WTC11 (cell line): ENCODE results near the gene ATXN7L3B. TPM values are rescaled to one million over a fixed set of nuclear protein-coding genes. Genes with fewer than 3 reads are reported as not detected.

Experiments used
- ATAC-seq: fragments of 200-7000 bp; cut with Tn5 transposase; 2 replicates; pipeline ENCODE4 v1.10.0; 2021; ENCODE audit warnings: mild to moderate bottlenecking, moderate library complexity
- CTCF ChIA-PET: fragments of 300-600 bp; sonication (Branson Sonifier 250); formaldehyde crosslinking; loops from one replicate; lab custom pipeline; 2021; ENCODE audit warnings: antibody characterized with exemption; lab: Charles Lee
- POLR2A ChIA-PET: fragments of 350-600 bp; sonication (Branson Sonifier 250); formaldehyde crosslinking; loops from one replicate; lab custom pipeline; 2021; ENCODE audit warnings: antibody characterized with exemption; lab: Charles Lee
- DNase-seq: peaks from one replicate; pipeline ENCODE4 v3.0.0; 2021; ENCODE audit warnings: low spot score
- H3K27ac Mint-ChIP-seq: 2 replicates; pipeline ENCODE4 v1.8.0; 2021; ENCODE audit warnings: mixed read lengths
- H3K27me3 Mint-ChIP-seq: 2 replicates; pipeline ENCODE4 v1.8.0; 2021; ENCODE audit warnings: low read depth, mild to moderate bottlenecking, moderate library complexity, mixed read lengths
- H3K36me3 Mint-ChIP-seq: 2 replicates; pipeline ENCODE4 v1.8.0; 2021; ENCODE audit warnings: mixed read lengths
- H3K4me1 Mint-ChIP-seq: 2 replicates; pipeline ENCODE4 v1.8.0; 2022; ENCODE audit warnings: mixed read lengths
- H3K4me3 Mint-ChIP-seq: 2 replicates; pipeline ENCODE4 v1.8.0; 2021; ENCODE audit warnings: mild to moderate bottlenecking, moderate library complexity, mixed read lengths
- H3K9me3 Mint-ChIP-seq: 2 replicates; pipeline ENCODE4 v1.8.0; 2021; ENCODE audit warnings: mixed read lengths
- ATF1 ChIP-seq: sonication (generic); formaldehyde crosslinking; IDR thresholded peaks from 2 replicates; pipeline ENCODE4 v1.8.1; 2023; ENCODE audit warnings: mild to moderate bottlenecking, moderate library complexity, missing genetic modification reagents
- CDX4 ChIP-seq: fragments of 250-450 bp; sonication (Bioruptor Pico); IDR thresholded peaks from 2 replicates; pipeline ENCODE4 v1.9.0; 2021; ENCODE audit warnings: moderate library complexity, mild to moderate bottlenecking, inconsistent platforms, borderline replicate concordance
- CREB1 ChIP-seq: sonication (generic); formaldehyde crosslinking; IDR thresholded peaks from 2 replicates; pipeline ENCODE4 v1.8.0; 2023; ENCODE audit warnings: mild to moderate bottlenecking, missing genetic modification reagents
- CTCF ChIP-seq: fragments of 200-600 bp; IDR thresholded peaks from 2 replicates; pipeline ENCODE4 v1.8.0; 2022; ENCODE audit warnings: antibody characterized with exemption
- GABPB1 ChIP-seq: sonication (generic); formaldehyde crosslinking; IDR thresholded peaks from 2 replicates; pipeline ENCODE4 v1.8.1; 2023; ENCODE audit warnings: mild to moderate bottlenecking, missing genetic modification reagents
- HMGA2 ChIP-seq: fragments of 250-450 bp; sonication (Bioruptor Pico); IDR thresholded peaks from 2 replicates; pipeline ENCODE4 v1.4.0; 2021; ENCODE audit warnings: mild to moderate bottlenecking, moderate library complexity
- JAZF1 ChIP-seq: fragments of 250-450 bp; sonication (Bioruptor Pico); IDR thresholded peaks from 2 replicates; pipeline ENCODE4 v1.9.0; 2021; ENCODE audit warnings: moderate library complexity, mild to moderate bottlenecking, inconsistent platforms
- NR1H2 ChIP-seq: sonication (generic); formaldehyde crosslinking; IDR thresholded peaks from 2 replicates; pipeline ENCODE4 v1.9.0; 2021; ENCODE audit warnings: mild to moderate bottlenecking, moderate library complexity, missing genetic modification reagents
- NR2C2 ChIP-seq: sonication (generic); formaldehyde crosslinking; IDR thresholded peaks from 2 replicates; pipeline ENCODE4 v1.8.0; 2022; ENCODE audit warnings: mild to moderate bottlenecking, missing genetic modification reagents
- PRDM15 ChIP-seq: sonication (generic); formaldehyde crosslinking; IDR thresholded peaks from 2 replicates; pipeline ENCODE4 v1.8.0; 2022; ENCODE audit warnings: missing genetic modification reagents
- PRRX2 ChIP-seq: fragments of 250-450 bp; sonication (Bioruptor Pico); IDR thresholded peaks from 2 replicates; pipeline ENCODE4 v1.8.0; 2021; ENCODE audit warnings: mild to moderate bottlenecking
- SMAD3 ChIP-seq: sonication (generic); formaldehyde crosslinking; IDR thresholded peaks from 2 replicates; pipeline ENCODE4 v1.8.0; 2022; ENCODE audit warnings: missing genetic modification reagents, mild to moderate bottlenecking, borderline replicate concordance
- SMAD4 ChIP-seq: sonication (generic); formaldehyde crosslinking; IDR thresholded peaks from 2 replicates; pipeline ENCODE4 v1.8.0; 2022; ENCODE audit warnings: mild to moderate bottlenecking, missing genetic modification reagents
- SP1 ChIP-seq: sonication (generic); formaldehyde crosslinking; conservative IDR thresholded peaks from 2 replicates; pipeline ENCODE4 v1.8.1; 2022; ENCODE audit warnings: missing genetic modification reagents
- ZNF121 ChIP-seq: sonication (generic); formaldehyde crosslinking; IDR thresholded peaks from 2 replicates; pipeline ENCODE4 v1.8.0; 2023; ENCODE audit warnings: missing genetic modification reagents
- ZNF138 ChIP-seq: sonication (generic); formaldehyde crosslinking; conservative IDR thresholded peaks from 2 replicates; pipeline ENCODE4 v1.8.1; 2022; ENCODE audit warnings: mild to moderate bottlenecking, moderate library complexity, missing genetic modification reagents
- ZNF219 ChIP-seq: sonication (generic); formaldehyde crosslinking; IDR thresholded peaks from 2 replicates; pipeline ENCODE4 v1.8.0; 2023; ENCODE audit warnings: missing genetic modification reagents, mild to moderate bottlenecking, borderline replicate concordance
- ZNF263 ChIP-seq: sonication (generic); formaldehyde crosslinking; IDR thresholded peaks from 2 replicates; pipeline ENCODE4 v1.8.1; 2022; ENCODE audit warnings: low read depth, mild to moderate bottlenecking, moderate library complexity, missing genetic modification reagents
- ZNF416 ChIP-seq: fragments of 250-450 bp; sonication (Bioruptor Pico); IDR thresholded peaks from 2 replicates; pipeline ENCODE4 v1.9.0; 2021; ENCODE audit warnings: mild to moderate bottlenecking, inconsistent platforms
- ZSCAN18 ChIP-seq: fragments of 250-450 bp; sonication (Bioruptor Pico); IDR thresholded peaks from 2 replicates; pipeline ENCODE4 v2.1.2; 2022; ENCODE audit warnings: mild to moderate bottlenecking, moderate library complexity
- total RNA-seq: library from RNA; stranded (reverse); gene quantifications from 3 replicates; pipeline ENCODE4 v1.2.3, GENCODE V29; 2021
- TF ChIP-seq, protein P1 (sequence below): fragments of 250-450 bp; sonication (Bioruptor Pico); IDR thresholded peaks from 2 replicates; pipeline ENCODE4 v1.9.0; 2021; ENCODE audit warnings: mild to moderate bottlenecking, borderline replicate concordance
- TF ChIP-seq, protein P2 (sequence below): sonication (generic); formaldehyde crosslinking; IDR thresholded peaks from 2 replicates; pipeline ENCODE4 v1.8.1; 2022; ENCODE audit warnings: mild to moderate bottlenecking, moderate library complexity, missing genetic modification reagents
- TF ChIP-seq, protein P3 (sequence below): sonication (generic); formaldehyde crosslinking; IDR thresholded peaks from 2 replicates; pipeline ENCODE4 v1.8.1; 2023; ENCODE audit warnings: mild to moderate bottlenecking, moderate library complexity, missing genetic modification reagents

Gene ATXN7L3B
- total RNA-seq, 1 experiment from 2014 or later, result 36.3 TPM

DNA sequence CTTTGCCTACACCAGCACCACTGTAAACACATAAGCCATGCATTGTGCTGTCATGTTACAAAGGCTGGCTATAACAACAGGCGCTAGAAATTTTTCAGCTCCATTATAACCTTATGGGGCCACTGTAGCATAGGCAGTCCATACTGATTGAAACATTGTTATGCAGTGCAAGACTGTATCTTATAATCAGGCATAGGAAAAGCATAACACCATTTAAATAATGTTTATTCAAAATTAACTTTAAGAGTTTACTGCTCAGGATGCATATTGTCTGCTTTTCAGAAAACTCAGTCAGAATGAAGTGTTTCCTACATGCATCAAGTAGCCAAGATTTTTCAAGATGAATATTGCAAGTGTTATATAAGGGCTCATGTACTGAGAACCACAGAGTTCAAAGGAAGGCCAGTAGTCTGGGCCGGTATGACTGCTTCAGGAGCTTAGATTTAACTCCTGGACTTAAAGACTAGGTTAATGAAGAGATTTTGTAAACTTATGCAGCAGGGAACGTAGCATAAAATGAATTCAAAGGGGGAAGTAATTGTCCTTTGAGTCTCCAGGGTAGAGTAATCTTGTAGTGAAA is 46.9 kb downstream of the ATXN7L3B start (continued):
- TF ChIP-seq PRDM15 (CRISPR knock-in tag), result no peak
- TF ChIP-seq CTCF, result no peak
- no peak for TF ChIP-seq GABPB1 (CRISPR knock-in tag)
- no peak for TF ChIP-seq ZNF121 (CRISPR knock-in tag)
- no peak for TF ChIP-seq JAZF1 (CRISPR knock-in tag)

- no peak for ATAC-seq
- no peaks in the 10 kb centered on the region; the same call in 1 of the 2 replicates for H3K36me3 Mint-ChIP-seq
- TF ChIP-seq, protein P1, sequence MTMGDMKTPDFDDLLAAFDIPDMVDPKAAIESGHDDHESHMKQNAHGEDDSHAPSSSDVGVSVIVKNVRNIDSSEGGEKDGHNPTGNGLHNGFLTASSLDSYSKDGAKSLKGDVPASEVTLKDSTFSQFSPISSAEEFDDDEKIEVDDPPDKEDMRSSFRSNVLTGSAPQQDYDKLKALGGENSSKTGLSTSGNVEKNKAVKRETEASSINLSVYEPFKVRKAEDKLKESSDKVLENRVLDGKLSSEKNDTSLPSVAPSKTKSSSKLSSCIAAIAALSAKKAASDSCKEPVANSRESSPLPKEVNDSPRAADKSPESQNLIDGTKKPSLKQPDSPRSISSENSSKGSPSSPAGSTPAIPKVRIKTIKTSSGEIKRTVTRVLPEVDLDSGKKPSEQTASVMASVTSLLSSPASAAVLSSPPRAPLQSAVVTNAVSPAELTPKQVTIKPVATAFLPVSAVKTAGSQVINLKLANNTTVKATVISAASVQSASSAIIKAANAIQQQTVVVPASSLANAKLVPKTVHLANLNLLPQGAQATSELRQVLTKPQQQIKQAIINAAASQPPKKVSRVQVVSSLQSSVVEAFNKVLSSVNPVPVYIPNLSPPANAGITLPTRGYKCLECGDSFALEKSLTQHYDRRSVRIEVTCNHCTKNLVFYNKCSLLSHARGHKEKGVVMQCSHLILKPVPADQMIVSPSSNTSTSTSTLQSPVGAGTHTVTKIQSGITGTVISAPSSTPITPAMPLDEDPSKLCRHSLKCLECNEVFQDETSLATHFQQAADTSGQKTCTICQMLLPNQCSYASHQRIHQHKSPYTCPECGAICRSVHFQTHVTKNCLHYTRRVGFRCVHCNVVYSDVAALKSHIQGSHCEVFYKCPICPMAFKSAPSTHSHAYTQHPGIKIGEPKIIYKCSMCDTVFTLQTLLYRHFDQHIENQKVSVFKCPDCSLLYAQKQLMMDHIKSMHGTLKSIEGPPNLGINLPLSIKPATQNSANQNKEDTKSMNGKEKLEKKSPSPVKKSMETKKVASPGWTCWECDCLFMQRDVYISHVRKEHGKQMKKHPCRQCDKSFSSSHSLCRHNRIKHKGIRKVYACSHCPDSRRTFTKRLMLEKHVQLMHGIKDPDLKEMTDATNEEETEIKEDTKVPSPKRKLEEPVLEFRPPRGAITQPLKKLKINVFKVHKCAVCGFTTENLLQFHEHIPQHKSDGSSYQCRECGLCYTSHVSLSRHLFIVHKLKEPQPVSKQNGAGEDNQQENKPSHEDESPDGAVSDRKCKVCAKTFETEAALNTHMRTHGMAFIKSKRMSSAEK, result no peak
- TF ChIP-seq ZNF263 (CRISPR knock-in tag) (no peak), NR2C2 (CRISPR knock-in tag) (no peak), ZNF416 (CRISPR knock-in tag) (no peak), SMAD4 (no peak), HMGA2 (CRISPR knock-in tag) (no peak), PRRX2 (CRISPR knock-in tag) (no peak), ZNF219 (no peak), CDX4 (no peak), ZSCAN18 (no peak), SMAD3 (no peak), SP1 (no peak), GABPB1 (CRISPR knock-in tag) (no peak), CREB1 (CRISPR knock-in tag) (no peak), ATF1 (CRISPR knock-in tag) (no peak), NR1H2 (CRISPR knock-in tag) (no peak), ZNF138 (CRISPR knock-in tag) (no peak)
- TF ChIP-seq, protein P2, sequence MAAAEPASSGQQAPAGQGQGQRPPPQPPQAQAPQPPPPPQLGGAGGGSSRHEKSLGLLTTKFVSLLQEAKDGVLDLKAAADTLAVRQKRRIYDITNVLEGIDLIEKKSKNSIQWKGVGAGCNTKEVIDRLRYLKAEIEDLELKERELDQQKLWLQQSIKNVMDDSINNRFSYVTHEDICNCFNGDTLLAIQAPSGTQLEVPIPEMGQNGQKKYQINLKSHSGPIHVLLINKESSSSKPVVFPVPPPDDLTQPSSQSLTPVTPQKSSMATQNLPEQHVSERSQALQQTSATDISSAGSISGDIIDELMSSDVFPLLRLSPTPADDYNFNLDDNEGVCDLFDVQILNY, result no peak
- TF ChIP-seq, protein P3, sequence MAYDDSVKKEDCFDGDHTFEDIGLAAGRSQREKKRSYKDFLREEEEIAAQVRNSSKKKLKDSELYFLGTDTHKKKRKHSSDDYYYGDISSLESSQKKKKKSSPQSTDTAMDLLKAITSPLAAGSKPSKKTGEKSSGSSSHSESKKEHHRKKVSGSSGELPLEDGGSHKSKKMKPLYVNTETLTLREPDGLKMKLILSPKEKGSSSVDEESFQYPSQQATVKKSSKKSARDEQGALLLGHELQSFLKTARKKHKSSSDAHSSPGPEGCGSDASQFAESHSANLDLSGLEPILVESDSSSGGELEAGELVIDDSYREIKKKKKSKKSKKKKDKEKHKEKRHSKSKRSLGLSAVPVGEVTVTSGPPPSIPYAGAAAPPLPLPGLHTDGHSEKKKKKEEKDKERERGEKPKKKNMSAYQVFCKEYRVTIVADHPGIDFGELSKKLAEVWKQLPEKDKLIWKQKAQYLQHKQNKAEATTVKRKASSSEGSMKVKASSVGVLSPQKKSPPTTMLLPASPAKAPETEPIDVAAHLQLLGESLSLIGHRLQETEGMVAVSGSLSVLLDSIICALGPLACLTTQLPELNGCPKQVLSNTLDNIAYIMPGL (CRISPR knock-in tag), result no peak
Measured at GRCh38 chr12:74586251-74586650, 48.6 kb downstream of the ATXN7L3B start.

More at GRCh38 chr12:74586251-74586650, 48.6 kb downstream of the ATXN7L3B start:
- DNase-seq, result no peak
- Mint-ChIP-seq H3K4me3 (no peak overlapping the region), H3K9me3 (no peaks in the 10 kb centered on the region), H3K4me1 (peaks cover 8% of the 10 kb centered on the region), H3K27me3 (no peaks in the 10 kb centered on the region), H3K27ac (no peak overlapping the region)
- POLR2A ChIA-PET, result no interaction called here
- CTCF ChIA-PET, result interaction anchor here (1.2 kb wide), 1 partner anchor 103 kb away, joined by 3 read pairs; no protein-coding TSS in a partner anchor
